ENCODE measurements around the gene RHEBL1. TPM values are rescaled to one million over a fixed set of nuclear protein-coding genes. Genes with fewer than 3 reads are reported as not detected.
"Not testable (repeated sequence)": the region's sequence is repeated elsewhere in the genome, so short reads cannot be mapped to it uniquely, and the experiment has no call there.

Gene RHEBL1
- total RNA-seq, 1 donor from 2014 or later: not detected

DNA sequence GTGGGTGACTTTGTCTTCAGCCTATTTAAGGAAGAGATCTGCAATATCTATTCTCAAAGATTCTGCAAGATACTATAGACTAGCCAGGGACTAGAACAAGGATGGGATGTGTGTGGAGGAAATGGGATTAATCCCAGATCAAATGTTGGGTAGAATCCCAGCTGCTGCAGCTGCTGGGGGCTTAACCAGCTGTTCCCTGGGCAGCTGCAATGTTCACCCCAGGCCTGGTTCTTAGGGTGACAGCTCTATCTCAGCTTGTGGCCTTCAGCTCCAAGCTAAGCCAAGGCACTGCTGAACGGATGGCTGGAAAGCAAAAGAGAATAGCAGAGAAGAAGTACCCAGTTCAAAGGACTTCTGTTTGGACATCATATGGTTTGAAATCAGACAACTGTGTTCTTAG lies 10.0 kb upstream of the RHEBL1 start:
- DNase-seq (ENCODE audit: low spot score in 2 of 2): no peak
- no peaks in the 10 kb centered on the region for H3K9me3 ChIP-seq
- no peak overlapping the region for H3K27ac ChIP-seq
- intact Hi-C loops (cut with DNase I): no loop called here
- no peaks in the 10 kb centered on the region for H3K27me3 ChIP-seq
- H3K4me3 ChIP-seq: no peak overlapping the region
- H3K4me1 ChIP-seq: no peaks in the 10 kb centered on the region
- no peaks in the 10 kb centered on the region for H3K36me3 ChIP-seq
- TF ChIP-seq, protein P1, sequence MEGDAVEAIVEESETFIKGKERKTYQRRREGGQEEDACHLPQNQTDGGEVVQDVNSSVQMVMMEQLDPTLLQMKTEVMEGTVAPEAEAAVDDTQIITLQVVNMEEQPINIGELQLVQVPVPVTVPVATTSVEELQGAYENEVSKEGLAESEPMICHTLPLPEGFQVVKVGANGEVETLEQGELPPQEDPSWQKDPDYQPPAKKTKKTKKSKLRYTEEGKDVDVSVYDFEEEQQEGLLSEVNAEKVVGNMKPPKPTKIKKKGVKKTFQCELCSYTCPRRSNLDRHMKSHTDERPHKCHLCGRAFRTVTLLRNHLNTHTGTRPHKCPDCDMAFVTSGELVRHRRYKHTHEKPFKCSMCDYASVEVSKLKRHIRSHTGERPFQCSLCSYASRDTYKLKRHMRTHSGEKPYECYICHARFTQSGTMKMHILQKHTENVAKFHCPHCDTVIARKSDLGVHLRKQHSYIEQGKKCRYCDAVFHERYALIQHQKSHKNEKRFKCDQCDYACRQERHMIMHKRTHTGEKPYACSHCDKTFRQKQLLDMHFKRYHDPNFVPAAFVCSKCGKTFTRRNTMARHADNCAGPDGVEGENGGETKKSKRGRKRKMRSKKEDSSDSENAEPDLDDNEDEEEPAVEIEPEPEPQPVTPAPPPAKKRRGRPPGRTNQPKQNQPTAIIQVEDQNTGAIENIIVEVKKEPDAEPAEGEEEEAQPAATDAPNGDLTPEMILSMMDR (IDR thresholded peaks at IDR 0.05): no peak

DNA sequence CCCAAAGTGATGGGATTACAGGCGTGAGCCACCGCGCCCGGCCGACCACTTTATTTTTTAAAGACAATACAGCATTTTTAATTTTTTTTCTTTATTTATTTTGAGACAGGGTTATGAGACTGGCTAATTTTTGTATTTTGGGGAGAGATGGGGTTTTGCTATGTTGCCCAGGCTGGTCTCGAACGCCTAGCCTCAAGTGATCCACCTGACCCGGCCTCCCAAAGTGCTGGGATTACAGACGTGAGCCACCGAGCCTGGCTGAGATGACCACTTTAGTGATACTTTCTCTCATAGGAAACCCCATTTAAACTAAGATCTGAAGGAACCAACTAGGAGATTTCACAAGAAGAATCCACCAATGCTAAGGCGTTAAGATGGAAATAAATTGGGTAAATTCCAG lies 1.2 kb upstream of the RHEBL1 start:
- TF ChIP-seq, protein P1 (IDR thresholded peaks at IDR 0.05): no peak
- H3K27me3 ChIP-seq: no peaks in the 10 kb centered on the region
- no peak for DNase-seq (ENCODE audit: low spot score in 2 of 2)
- H3K27ac ChIP-seq: no peak overlapping the region
- H3K9me3 ChIP-seq: no peaks in the 10 kb centered on the region
- intact Hi-C loops (cut with DNase I): loop anchor here (1.0 kb wide), 2 partner anchors 11 to 53 kb away; partner anchors contain the start of genes KMT2D and PRKAG1
- no peaks in the 10 kb centered on the region for H3K36me3 ChIP-seq
- peaks cover 8 to 10% of the 10 kb centered on the region in 2 donors for H3K4me1 ChIP-seq
- no peak overlapping the region for H3K4me3 ChIP-seq

DNA sequence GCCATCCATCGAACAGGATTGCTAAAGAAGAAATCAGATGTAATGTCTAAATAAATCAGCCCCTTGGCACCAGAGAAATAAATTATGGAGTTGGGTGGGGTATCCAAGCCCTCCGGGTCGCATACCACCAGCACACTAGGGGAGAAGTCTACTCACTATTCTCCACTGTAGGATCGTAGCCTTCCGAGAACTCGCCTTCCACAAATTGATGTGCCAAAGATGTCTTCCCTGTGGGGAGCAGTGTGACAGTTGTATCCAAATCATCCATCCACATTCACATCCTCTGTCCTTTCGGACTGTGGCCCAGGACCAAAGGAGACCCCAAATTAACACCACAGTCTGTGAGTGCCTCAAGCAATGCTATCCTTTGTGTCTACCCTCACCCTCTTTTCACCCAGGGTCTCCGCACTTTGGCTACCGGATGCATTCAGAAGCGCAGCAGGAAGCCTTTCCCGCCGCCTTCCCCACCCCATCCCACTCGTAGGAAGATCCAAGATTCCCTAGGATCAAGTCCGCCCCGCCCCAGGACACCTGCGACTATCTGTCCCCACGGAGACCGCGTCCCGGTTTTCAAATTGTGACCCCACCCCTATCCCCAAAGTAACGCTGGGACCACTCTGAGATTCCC lies 786 bp downstream of the RHEBL1 start:
- DNase-seq (ENCODE audit: low spot score in 2 of 2): no peak
- Histone ChIP-seq H3K9me3 (no peaks in the 10 kb centered on the region), H3K27ac (no peak overlapping the region), H3K4me3 (peak overlapping the region; percentile 67 to 99), H3K36me3 (no peaks in the 10 kb centered on the region), H3K27me3 (no peaks in the 10 kb centered on the region), H3K4me1 (peaks cover 8 to 10% of the 10 kb centered on the region in 2 donors)
- intact Hi-C loops (cut with DNase I): loop anchor here (1.0 to 10.0 kb wide), 3 partner anchors 41 to 276 kb away; partner anchors contain the start of genes DNAJC22, LMBR1L and TUBA1B
- TF ChIP-seq, protein P1 (IDR thresholded peaks at IDR 0.05): no peak

DNA sequence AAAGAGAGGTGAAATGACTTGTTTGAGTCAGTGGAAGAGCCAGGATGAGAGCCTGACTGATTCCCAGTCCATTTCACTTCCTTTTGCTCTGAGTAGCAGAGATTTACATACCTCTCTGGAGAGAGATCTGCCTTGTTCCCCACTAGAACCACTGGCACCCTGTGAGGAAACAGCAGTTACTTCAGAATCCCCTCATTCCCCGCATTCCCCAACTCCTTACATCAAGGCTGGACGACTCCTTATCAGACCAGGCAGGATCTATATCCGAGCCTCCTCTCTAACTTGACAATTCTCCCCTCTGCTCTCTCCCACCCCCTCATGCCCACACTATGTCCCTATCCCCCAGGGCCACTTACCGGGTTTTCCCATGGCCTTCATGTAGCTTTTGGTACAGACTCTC lies 3.7 kb downstream of the RHEBL1 start:
- no peak for DNase-seq (ENCODE audit: low spot score in 2 of 2)
- Histone ChIP-seq H3K4me3 (no peak overlapping the region), H3K27me3 (no peaks in the 10 kb centered on the region), H3K4me1 (peaks cover 8 to 10% of the 10 kb centered on the region in 2 donors), H3K9me3 (no peaks in the 10 kb centered on the region), H3K36me3 (no peaks in the 10 kb centered on the region), H3K27ac (no peak overlapping the region)
- intact Hi-C loops (cut with DNase I): loop anchor here (10.0 kb wide), 1 partner anchor 279 kb away; the partner anchor contains the start of gene DNAJC22
- TF ChIP-seq, protein P1 (IDR thresholded peaks at IDR 0.05): no peak

DNA sequence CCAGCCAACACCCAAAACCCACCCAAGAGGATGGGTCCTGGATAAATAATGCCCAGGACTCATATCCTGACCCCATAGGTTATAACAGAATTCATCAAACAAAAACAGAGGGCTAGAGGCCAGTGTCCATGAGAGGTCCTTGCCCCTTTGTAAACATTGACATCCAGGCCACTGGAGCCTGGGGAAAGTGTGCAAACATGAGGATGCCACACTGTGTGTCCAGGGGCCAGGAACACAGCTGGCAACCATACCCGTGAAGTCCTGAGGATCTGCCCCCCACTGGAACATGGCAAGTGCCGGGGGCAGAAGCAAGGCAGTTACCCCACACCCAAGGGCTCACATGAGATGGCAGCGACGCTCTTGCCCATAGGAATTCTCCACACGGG lies 5.0 kb downstream of the RHEBL1 start:
- H3K36me3 ChIP-seq: no peaks in the 10 kb centered on the region
- no peak for DNase-seq (ENCODE audit: low spot score in 2 of 2)
- H3K27ac ChIP-seq: no peak overlapping the region
- H3K4me1 ChIP-seq: peaks cover 3% of the 10 kb centered on the region in 2 donors
- TF ChIP-seq, protein P1 (IDR thresholded peaks at IDR 0.05): no peak
- no peaks in the 10 kb centered on the region for H3K27me3 ChIP-seq
- no peaks in the 10 kb centered on the region for H3K9me3 ChIP-seq
- H3K4me3 ChIP-seq: no peak overlapping the region
- intact Hi-C loops (cut with DNase I): loop anchor here (1.0 to 10.0 kb wide), 2 partner anchors 57 to 280 kb away; partner anchors contain the start of gene DNAJC22

DNA sequence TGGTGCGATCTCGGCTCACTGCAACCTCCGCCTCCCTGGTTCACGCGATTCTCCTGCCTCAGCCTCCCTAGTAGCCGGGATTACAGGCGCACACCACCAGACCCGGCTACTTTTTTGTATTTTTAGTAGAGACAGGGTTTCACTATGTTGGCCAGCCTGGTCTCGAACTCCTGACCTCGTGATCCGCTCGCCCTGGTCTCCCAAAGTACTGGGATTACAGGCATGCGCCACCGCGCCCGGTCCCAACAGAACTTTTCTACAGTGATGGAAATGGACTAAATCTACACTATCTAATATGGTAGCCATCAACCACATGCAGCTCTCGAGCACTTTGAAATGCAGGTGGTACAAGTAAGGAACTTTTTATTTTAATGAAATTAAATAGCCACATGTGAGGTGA lies 7.9 kb downstream of the RHEBL1 start:
- H3K27ac ChIP-seq; H3K27me3 ChIP-seq; H3K9me3 ChIP-seq; H3K36me3 ChIP-seq; DNase-seq (ENCODE audit: low spot score in 2 of 2): not testable (repeated sequence)
- Histone ChIP-seq H3K4me1 (peaks cover 7 to 17% of the 10 kb centered on the region in 2 donors), H3K4me3 (peak overlapping the region in 1 of 2 donors; percentile 96)
- intact Hi-C loops (cut with DNase I): loop anchor here (2.0 to 10.0 kb wide), 2 partner anchors 173 to 283 kb away; partner anchors contain the start of gene DNAJC22
